Posterior vena cava (tissue), 2 donors: Measurements from ENCODE around the gene REL. TPM values are rescaled to one million over a fixed set of nuclear protein-coding genes. Genes with fewer than 3 reads are reported as not detected.
"Not testable (repeated sequence)": the region's sequence is repeated elsewhere in the genome, so short reads cannot be mapped to it uniquely, and the experiment has no call there.

ENCODE experiments used
- DNase-seq: peaks from one replicate; pipeline ENCODE4 v3.0.0-alpha.2; 2020; ENCODE audit warnings: low spot score
- intact Hi-C, 2 donors: fragments of 100-400 bp; cut with DNase I; formaldehyde crosslinking; loops; one replicate each; pipeline versions ENCODE4 v1.14.1 to v1.14.2; 2022 to 2023
- total RNA-seq, 2 donors: library from RNA; stranded (reverse); fragmentation: NEBNext Ultra II Directional; extraction: Animal tissue kit (Norgen Biotek cat#: 25700); gene quantifications; one replicate each; pipeline ENCODE4 v1.2.1, GENCODE V29; 2021
- donor health status: DM: yes; HTN: yes; CAD: no.
- donor health status: DM: yes; HTN: yes; CAD: no.

Gene REL
- total RNA-seq, 2 donors from 2014 or later, result 14.3 to 15.1 TPM

GRCh38 chr2:60862642-60863041 is 18.7 kb upstream of the REL start:
- intact Hi-C loops, result no loop called here

GRCh38 chr2:60865361-60865760 is 16.0 kb upstream of the REL start:
- DNase-seq, intact Hi-C loops: not testable (repeated sequence)

More at GRCh38 chr2:60862642-60863041, 18.7 kb upstream of the REL start:
- no peak for DNase-seq

- intact Hi-C loops, result no loop called here
- DNase-seq, result no peak
These were observed 14.4 kb upstream of the REL start for GRCh38 chr2:60867007-60867406.

- no peak for DNase-seq
- intact Hi-C loops, result no loop called here
These were observed 13.5 kb upstream of the REL start for GRCh38 chr2:60867848-60868247.

- DNase-seq, result no peak
- intact Hi-C loops, result no loop called here
These were observed 12.6 kb upstream of the REL start for GRCh38 chr2:60868589-60869273.

- intact Hi-C loops, result no loop called here
These were observed 8.9 kb upstream of the REL start for GRCh38 chr2:60872510-60872928.

GRCh38 chr2:60873381-60873780 is 8.0 kb upstream of the REL start:
- intact Hi-C loops, result no loop called here
- no peak for DNase-seq

More at GRCh38 chr2:60872510-60872928, 8.9 kb upstream of the REL start:
- DNase-seq, result no peak

GRCh38 chr2:60875520-60875919 is 5.9 kb upstream of the REL start:
- intact Hi-C loops, result no loop called here
- no peak for DNase-seq

GRCh38 chr2:60880643-60881046 is 729 bp upstream of the REL start:
- intact Hi-C loops, result no loop called here
- no peak for DNase-seq

GRCh38 chr2:60882971-60883753 is 1.8 kb downstream of the REL start:
- no peak for DNase-seq
- intact Hi-C loops, result no loop called here

- intact Hi-C loops, result no loop called here
- DNase-seq, result no peak
These were observed 2.5 kb downstream of the REL start for GRCh38 chr2:60883896-60884295.

- no peak for DNase-seq
- intact Hi-C loops, result no loop called here
These were observed 3.4 kb downstream of the REL start for GRCh38 chr2:60884800-60885199.

- DNase-seq, result no peak
- intact Hi-C loops, result no loop called here
These were observed 4.3 kb downstream of the REL start for GRCh38 chr2:60885683-60886082.

GRCh38 chr2:60886991-60887390 is 5.6 kb downstream of the REL start:
- intact Hi-C loops, result no loop called here
- no peak for DNase-seq

- intact Hi-C loops, result no loop called here
- DNase-seq, result no peak
These were observed 7.5 kb downstream of the REL start for GRCh38 chr2:60888853-60889252.

GRCh38 chr2:60889581-60890392 is 8.4 kb downstream of the REL start:
- DNase-seq, intact Hi-C loops: not testable (repeated sequence)

GRCh38 chr2:60890393-60890707 is 9.0 kb downstream of the REL start:
- no peak for DNase-seq
- intact Hi-C loops, result no loop called here

- DNase-seq, result no peak
- intact Hi-C loops, result no loop called here
These were observed 9.8 kb downstream of the REL start for GRCh38 chr2:60891180-60891579.

- intact Hi-C loops, result no loop called here
- no peak for DNase-seq
These were observed 17.2 kb downstream of the REL start for GRCh38 chr2:60898567-60898966.

- DNase-seq, result no peak
- intact Hi-C loops, result no loop called here
These were observed 18.0 kb downstream of the REL start for GRCh38 chr2:60899230-60899891.
